Bronchial epithelial cell (primary cell): ENCODE data around the gene ZNF554. TPM values are rescaled to one million over a fixed set of nuclear protein-coding genes. Genes with fewer than 3 reads are reported as not detected.

Source experiments
- DNase-seq: peaks from one replicate; pipeline ENCODE4 v3.0.0-alpha.2; 2010; ENCODE audit warnings: low read depth
- FAIRE-seq: peaks from 2 replicates; lab custom pipeline; 2011; peaks lifted over from hg19 to GRCh38; lab: Jason Lieb, UNC
- H3K27me3 ChIP-seq: 2 replicates; pipeline ENCODE4 v1.5.1; 2011; ENCODE audit warnings: low read length; ENCODE audit not compliant: control insufficient read depth, insufficient read depth
- H3K36me3 ChIP-seq: 2 replicates; pipeline ENCODE4 v1.5.1; 2011; ENCODE audit warnings: low read length; ENCODE audit not compliant: control insufficient read depth, insufficient read depth
- H3K4me3 ChIP-seq: 2 replicates; pipeline ENCODE4 v1.5.1; 2011; ENCODE audit warnings: mild to moderate bottlenecking, low read depth, low read length, control low read depth
- total RNA-seq: library from RNA; depleted of rRNA; stranded (reverse); fragments of >200 nt; gene quantifications from 2 replicates; pipeline ENCODE4 v1.2.1, GENCODE V29; 2014
- TF ChIP-seq, protein P1 (sequence below): IDR thresholded peaks from 2 replicates; pipeline ENCODE4 v1.5.1; 2011; ENCODE audit warnings: mild to moderate bottlenecking, moderate library complexity, low read length, control low read depth, inconsistent platforms; ENCODE audit not compliant: insufficient read depth, severe bottlenecking

The ZNF554 gene
- total RNA-seq, 1 donor from 2014 or later: 3.9 TPM

DNA sequence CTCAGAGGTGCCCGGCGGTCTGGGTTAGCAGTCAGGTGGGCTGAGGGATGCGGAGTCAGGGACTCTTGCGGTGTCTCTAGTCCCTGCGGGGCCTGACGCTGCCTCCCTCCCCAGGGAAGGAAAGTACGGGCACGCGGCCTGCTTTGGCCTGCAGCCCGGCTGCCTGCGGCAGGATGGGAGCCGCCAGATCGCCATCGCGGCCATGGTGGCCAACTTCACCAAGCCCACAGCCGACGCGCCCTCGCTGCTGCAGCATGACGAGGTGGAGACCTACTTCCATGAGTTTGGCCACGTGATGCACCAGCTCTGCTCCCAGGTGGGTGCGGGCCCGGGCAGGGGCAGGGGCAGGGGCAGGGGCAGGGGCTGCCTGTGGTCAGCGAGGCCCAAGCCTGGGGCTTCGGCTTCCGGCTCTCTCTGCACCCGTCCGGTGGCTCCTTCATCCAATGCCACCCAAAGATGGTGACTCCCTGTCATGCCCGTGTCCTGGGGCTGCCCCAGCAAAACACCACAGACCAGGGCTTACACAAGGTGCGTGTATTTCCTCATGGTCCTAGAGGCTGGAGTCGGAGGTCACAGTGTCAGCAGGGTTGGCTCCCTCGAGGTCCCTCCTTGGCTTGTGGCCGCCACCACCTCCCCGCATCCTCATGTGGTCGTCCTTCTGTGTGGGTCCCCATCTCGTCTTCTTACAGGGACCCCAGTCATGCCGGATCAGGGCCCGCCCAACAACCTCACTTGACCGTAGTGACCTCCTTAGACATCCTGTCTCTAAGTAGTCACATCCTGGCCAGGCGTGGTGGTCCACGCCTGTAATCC, 11.3 kb upstream of the ZNF554 start:
- DNase-seq (no peak), FAIRE-seq (no peak)
- Histone ChIP-seq H3K36me3 (peaks cover 28% of the 10 kb centered on the region), H3K4me3 (no peak overlapping the region), H3K27me3 (no peaks in the 10 kb centered on the region)
- TF ChIP-seq, protein P1, sequence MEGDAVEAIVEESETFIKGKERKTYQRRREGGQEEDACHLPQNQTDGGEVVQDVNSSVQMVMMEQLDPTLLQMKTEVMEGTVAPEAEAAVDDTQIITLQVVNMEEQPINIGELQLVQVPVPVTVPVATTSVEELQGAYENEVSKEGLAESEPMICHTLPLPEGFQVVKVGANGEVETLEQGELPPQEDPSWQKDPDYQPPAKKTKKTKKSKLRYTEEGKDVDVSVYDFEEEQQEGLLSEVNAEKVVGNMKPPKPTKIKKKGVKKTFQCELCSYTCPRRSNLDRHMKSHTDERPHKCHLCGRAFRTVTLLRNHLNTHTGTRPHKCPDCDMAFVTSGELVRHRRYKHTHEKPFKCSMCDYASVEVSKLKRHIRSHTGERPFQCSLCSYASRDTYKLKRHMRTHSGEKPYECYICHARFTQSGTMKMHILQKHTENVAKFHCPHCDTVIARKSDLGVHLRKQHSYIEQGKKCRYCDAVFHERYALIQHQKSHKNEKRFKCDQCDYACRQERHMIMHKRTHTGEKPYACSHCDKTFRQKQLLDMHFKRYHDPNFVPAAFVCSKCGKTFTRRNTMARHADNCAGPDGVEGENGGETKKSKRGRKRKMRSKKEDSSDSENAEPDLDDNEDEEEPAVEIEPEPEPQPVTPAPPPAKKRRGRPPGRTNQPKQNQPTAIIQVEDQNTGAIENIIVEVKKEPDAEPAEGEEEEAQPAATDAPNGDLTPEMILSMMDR: no peak

DNA sequence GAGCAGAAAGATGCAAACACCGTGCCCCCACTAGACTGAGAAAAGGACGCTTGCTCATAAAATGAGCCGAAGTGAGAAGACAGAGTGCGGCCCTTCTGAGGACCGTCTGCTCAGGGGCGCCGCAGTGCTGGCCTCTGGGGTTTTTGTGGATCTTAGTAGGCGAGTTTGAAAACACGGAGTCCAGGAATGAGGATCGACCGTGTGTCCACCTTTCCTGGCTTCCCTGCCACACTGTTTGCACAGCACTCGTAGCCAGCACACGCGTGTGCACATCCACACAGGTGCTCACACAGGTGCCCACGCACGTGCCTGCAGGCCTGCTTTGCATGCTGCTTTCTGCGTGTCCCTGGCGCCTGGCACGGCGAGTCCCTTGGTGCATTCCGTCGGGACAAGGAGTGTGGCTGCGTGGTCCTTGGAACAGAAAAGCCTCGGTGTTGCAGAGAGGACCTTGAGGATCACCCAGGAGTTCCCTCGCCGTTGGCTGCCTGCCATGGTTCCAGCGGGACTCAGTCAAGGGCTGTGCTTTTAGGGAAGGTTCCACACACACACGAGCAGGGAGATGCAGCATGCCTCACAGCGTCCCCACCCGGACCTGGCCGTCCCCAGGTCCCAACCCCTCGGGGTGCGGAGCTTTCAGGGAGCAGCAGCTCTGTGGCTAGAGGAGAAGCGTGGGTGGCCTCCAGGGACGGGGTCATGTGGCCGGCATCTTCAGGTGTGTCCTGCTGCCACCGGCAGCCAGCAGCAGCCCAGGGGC, 10.1 kb upstream of the ZNF554 start:
- Histone ChIP-seq H3K27me3 (no peaks in the 10 kb centered on the region), H3K4me3 (no peak overlapping the region), H3K36me3 (peaks cover 27% of the 10 kb centered on the region)
- no peak for FAIRE-seq
- no peak for DNase-seq
- TF ChIP-seq, protein P1: no peak

DNA sequence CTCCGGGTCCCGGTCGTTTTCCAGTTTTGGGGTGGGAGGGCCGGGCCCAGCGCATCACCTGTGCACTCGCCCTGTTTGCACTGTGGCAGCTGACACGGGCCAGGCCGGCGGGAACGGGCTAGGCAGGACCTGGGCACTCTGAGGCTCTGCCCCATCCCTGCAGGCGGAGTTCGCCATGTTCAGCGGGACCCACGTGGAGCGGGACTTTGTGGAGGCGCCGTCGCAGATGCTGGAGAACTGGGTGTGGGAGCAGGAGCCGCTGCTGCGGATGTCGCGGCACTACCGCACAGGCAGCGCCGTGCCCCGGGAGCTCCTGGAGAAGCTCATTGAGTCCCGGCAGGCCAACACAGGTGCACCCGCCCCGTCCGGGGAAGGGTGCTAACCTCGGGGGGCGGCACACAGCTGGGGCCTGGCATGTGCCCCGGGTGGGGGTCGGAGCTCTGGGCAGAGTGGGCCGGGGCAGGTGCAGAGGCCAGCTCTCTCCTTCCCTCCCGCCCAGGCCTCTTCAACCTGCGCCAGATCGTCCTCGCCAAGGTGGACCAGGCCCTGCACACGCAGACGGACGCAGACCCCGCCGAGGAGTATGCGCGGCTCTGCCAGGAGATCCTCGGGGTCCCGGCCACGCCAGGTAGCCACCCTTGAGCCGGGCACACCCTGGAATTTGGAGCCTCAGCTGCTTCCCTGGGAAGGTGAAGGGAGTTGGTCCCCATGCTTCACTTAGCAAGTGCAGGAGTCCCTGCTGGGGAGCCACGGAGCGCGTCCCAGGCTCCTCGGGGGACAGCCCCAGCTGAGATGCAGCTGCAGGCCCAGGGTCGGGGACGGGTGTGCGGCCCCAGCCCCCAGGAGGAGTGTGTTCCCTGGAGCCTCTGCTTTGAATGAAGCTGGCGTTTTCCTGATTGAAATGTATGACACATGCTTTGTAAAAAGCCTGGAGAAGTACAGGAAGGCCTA, 9.3 kb upstream of the ZNF554 start:
- no peak overlapping the region for H3K4me3 ChIP-seq
- TF ChIP-seq, protein P1: no peak
- no peak for FAIRE-seq
- H3K27me3 ChIP-seq: no peaks in the 10 kb centered on the region
- peaks cover 27% of the 10 kb centered on the region for H3K36me3 ChIP-seq
- no peak for DNase-seq

DNA sequence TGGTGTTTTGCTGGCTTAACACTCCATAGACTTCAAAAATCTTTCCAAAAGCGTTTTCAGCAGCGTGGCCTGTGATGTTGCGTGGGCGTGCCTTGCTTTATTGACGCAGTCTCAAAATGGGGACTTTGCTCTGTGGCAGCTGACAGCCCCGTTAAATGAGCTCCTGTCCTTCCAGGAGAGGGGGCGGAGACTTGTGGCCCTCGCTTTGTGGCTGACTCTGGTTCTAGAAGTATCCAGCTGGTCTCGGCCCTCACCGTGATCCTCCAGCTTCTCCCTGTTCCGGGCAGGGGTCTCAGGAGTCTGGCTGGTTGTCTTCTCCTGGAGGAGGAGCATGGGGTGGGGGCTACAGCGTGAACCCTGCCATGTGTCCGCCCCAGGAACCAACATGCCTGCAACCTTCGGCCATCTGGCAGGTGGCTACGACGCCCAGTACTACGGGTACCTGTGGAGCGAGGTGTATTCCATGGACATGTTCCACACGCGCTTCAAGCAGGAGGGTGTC, 8.4 kb upstream of the ZNF554 start:
- TF ChIP-seq, protein P1: no peak
- H3K36me3 ChIP-seq: peaks cover 25% of the 10 kb centered on the region

GRCh38 chr19:2811735-2812413, 7.8 kb upstream of the ZNF554 start:
- H3K27me3 ChIP-seq: no peaks in the 10 kb centered on the region
- FAIRE-seq: no peak
- TF ChIP-seq, protein P1: no peak
- H3K4me3 ChIP-seq: no peak overlapping the region
- peaks cover 20% of the 10 kb centered on the region for H3K36me3 ChIP-seq
- no peak for DNase-seq

More for the DNA sequence above, 8.4 kb upstream of the ZNF554 start:
- no peak for DNase-seq
- H3K4me3 ChIP-seq: no peak overlapping the region
- no peaks in the 10 kb centered on the region for H3K27me3 ChIP-seq
- peak; percentile 7 for FAIRE-seq
